G401 (cell line): ENCODE results near the gene ITGAV. TPM values are rescaled to one million over a fixed set of nuclear protein-coding genes. Genes with fewer than 3 reads are reported as not detected.

Source experiments
- DNase-seq: peaks from one replicate; pipeline ENCODE4 v3.0.0-alpha.2; 2015; ENCODE audit warnings: low spot score
- in situ Hi-C: cut with HindIII; loops from 2 replicates; pipeline ENCODE4 v1.10.0; 2016; ENCODE audit warnings: low sequenced_read_pairs, mixed read lengths
- total RNA-seq: library from RNA; depleted of rRNA; stranded (reverse); fragments of >200 nt; shearing (Covaris generic); gene quantifications from 2 replicates; pipeline ENCODE4 v1.2.3, GENCODE V29; 2014

ITGAV gene
- total RNA-seq, 1 experiment from 2014 or later: 172 TPM

DNA sequence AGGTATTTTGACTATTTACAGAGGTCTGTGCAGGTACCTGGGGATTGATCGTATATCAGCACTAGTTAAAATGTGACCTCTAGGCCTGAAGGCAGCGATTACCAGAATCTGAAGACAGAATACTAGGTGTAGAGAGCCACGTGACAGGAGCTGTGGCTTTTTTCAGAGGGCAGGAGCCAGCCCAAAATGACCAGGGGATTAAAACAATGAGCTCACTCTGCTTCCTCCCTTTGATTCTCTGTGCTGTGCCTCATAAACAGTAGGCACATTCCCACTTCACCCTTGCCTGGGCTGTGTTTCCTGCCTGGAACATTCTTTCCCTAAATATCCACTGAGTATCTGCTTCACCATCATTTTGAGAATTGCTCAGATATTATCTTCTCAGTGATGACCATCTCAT, 15.2 kb downstream of the ITGAV start:
- in situ Hi-C loops: no loop called here
- peak; percentile 71 for DNase-seq

DNA sequence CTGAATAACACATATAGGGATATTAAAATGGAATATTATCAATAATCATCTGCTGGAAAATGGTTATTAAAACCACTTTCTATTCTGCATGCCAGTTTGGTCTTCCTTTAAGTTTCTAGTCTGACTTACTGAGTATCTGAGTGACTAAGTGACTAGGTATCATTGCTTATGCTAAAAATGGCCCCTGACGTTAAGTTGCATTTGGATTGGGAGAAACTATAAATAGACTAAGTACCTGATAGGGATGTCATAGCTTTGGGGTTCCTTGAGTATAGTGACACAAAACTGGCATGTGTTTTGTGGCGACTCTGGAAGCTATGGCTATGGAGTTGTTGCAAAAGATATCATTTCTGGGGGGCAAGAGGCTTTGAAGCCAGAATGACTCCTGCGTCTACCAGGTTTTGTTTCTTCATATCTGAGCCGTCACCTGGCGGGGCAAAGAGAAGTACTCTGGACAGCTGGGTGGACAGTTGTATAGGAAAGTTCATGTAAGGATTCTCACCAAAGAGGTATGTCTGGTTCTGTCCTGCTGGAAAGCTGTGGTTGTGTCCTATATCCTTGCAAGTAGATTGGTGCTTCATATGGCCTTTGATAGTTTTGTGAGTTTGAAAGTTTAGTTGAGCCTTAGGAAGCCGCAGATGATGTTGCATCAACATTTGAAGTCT, 17.9 kb downstream of the ITGAV start:
- in situ Hi-C loops: no loop called here

DNA sequence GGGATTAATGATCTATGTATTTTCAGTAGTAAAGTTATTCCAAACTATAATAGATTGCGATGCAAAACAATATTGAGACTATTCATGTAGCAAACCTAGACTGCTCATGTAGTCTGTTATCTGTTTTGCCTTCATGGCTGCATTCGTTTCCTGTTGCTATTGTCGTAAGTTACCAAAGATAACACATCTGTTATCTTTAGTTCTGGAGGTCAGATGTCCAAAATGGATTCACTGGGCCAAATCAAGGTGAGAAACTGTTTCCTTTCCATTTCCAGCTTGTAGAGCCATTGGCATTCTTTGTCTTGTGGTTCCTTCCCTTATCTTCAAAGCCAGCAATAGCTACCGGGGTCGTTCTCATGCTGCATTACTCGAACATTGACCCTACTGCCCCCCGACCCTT, 20.9 kb downstream of the ITGAV start:
- DNase-seq: no peak
- in situ Hi-C loops: no loop called here

More for the DNA sequence above, 17.9 kb downstream of the ITGAV start:
- no peak for DNase-seq

DNA sequence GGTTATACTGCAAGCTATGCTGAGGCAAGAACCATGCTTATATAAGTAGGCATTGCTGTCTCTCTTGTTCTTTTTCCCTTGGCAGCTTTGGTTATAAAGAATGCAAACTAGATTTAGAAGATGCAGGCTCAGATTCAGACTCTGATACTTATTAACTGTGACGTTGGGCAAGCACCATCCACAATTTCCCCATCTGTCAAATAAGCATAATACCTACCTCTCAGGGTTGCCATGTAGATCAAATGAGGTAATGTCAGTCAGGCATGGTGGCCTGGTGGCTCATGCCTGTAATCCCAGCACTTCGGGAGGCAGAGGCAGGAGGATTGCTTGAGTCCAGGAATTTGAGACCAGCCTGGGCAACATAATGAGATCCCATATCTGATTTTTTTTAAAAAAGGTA, 21.7 kb downstream of the ITGAV start:
- in situ Hi-C loops: no loop called here
- no peak for DNase-seq

DNA sequence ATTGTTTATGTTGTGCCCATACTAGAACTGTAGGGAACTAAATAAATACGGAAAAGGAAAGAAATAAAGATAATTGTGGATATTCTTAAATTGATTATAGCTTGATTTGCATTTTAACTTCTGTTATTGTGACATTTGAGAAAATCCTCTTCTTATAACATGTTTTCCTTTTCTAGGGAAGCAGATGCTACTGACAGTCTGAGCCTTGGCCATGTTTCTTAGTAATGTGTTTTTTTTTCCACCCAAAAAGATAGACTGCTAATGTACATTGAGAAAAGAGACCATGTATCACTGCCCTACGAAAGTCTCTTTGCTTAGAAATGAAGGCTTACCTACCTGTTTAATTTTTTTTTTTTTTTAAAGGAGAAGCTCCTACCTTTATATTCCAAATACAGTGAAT, 22.2 kb downstream of the ITGAV start:
- no peak for DNase-seq
- in situ Hi-C loops: no loop called here

DNA sequence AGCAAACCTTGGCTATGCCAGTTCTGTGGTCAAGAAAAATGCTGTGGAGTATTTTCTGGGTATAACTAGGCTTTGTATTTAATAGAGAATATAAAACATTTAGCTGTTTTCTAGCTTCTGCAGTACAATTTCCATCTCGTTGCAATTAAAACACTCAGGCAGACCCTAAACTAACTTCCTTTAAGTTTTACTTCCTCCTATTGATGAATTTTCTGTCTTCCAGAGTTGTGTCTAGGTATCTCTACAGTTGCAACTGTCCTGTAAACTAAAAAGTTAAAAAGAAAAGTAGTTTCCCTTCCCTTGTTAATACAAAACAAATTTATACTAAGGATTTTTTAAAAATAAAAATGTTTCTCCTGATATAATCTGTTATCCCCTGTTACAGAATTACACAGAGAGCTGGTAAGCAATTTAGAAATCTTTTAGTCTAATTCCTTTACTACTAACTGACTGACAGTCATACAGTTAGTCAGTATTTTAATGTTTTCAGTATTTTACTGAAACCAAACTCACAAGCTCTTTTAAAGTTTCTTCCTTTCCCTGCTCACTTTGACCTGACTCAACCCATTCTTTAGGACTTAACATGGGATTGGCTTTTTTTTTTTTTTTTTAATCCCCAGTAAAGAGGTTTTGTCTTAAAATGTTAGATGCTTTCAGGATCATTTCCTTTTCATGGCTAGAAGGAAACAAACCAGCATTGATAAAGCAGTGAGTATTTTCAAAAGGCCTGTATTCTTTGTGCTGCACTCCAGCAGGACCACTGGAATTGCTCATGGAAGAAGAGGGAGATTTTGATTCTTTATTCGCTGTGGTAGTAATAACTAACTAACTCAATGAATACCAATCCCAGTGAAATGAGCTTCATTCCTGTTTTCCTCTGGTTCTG, 22.9 kb downstream of the ITGAV start:
- DNase-seq: no peak
- in situ Hi-C loops: no loop called here

DNA sequence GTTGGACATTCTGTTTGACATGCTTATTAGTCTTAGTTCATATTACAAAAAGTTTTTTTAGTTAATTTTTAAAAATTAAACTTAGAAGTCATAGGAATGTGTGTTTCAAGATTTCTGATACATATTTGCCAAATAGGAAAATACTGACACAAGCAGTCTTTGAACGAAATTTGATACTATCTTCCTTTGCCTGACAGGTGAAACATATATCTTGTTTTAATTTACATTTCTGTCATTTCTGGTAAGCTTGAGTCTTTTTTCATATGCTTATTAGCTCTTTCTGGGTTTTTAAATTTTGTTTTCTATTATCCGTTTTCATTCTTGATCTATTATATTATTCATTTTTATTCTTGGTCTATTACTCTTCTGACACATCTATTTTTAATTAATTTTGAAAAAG, 24.5 kb downstream of the ITGAV start:
- DNase-seq: no peak
- in situ Hi-C loops: no loop called here

DNA sequence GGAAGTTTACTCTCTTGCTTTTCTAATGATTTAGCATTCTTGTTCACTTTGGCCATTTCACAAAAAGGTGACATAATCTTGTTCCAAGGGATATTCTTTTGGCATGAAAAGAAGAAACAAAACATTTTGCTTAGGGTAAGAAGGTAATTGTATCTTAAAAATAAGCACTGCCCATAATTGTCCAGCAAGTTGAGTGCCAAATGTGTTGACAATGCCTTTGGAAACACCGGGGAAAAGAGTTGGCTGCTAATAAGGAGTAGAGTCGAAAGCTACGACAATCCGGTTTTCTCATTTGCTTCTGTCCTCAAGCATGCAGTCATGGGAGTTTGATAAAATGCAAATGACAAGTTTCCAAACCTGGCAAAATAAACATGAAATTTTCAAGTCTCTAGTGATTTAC, 27.3 kb downstream of the ITGAV start:
- in situ Hi-C loops: no loop called here
- no peak for DNase-seq

DNA sequence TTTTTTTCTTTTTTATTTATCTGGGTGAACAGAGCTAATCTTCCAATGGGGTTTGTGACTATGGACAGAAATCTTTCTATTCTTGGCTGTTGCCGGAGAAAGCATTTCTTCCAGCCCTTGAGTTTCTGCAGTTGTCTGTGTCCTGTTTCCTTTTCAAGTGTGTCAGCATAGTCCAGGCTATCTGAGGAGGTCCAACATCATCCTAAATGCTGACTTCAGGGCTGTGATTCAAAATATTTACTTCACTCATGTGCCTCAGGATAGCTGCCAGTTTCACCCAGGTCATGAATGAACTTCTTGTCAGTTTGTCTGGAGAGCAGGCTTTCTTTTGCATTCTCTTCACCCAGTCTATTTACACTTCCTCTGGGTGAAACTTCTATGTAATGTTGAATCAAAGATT, 27.9 kb downstream of the ITGAV start:
- in situ Hi-C loops: no loop called here
- DNase-seq: no peak

DNA sequence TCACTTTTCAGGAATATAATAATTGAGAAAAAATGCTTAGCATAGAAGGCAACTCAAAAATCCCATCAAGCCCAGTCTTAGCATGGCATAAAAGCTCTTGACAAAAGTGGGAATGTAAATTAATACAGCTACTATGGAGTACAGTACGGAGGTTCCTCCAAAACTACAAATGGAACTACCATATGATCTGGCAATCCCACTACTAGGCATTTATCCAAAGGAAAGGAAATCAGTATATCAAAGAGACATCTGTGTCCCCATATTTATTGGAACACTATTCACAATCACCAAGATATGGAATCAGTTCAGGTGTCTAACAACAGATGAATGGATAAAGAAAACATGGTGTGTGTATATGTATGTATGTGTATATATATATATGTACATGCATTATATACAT, 28.8 kb downstream of the ITGAV start:
- DNase-seq: no peak
- in situ Hi-C loops: no loop called here

DNA sequence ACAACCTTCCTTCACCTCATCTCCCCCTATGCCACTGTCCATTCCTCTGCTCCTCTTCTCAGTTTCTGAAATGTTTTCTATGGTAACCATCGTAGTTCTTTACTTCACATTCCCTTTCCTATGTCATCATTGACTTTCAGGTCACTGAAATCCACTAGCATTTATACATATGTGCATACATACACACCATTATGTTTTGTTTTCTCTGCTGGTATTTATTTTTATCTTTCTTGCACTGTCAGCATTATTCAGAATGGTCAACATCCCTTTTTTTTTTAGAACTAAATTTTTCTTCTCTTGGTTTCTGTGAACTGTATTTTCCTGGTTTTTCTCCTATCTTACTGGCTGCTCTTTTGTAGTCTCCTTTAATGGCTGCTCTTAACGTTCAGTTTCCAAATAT, 33.2 kb downstream of the ITGAV start:
- no peak for DNase-seq
- in situ Hi-C loops: no loop called here

DNA sequence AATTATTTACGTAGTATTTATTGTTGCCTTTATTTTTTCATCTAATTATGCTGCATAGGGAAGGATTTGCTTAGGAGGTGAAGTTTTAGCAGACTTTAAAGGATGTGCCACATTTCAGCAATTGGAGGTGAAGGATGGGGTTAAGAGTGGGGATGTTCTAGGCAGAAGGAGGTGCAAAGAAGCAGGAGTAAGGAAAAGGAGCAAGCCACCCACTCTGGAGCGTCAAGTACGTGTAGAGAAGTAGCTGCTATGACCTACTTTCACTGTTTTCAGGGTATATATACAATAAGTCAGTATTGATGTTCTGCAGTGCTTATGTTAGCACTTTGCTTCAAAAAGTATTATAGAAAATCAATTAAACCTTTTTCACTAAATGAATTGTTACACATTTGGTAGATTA, 34.4 kb downstream of the ITGAV start:
- in situ Hi-C loops: no loop called here
- DNase-seq: no peak

DNA sequence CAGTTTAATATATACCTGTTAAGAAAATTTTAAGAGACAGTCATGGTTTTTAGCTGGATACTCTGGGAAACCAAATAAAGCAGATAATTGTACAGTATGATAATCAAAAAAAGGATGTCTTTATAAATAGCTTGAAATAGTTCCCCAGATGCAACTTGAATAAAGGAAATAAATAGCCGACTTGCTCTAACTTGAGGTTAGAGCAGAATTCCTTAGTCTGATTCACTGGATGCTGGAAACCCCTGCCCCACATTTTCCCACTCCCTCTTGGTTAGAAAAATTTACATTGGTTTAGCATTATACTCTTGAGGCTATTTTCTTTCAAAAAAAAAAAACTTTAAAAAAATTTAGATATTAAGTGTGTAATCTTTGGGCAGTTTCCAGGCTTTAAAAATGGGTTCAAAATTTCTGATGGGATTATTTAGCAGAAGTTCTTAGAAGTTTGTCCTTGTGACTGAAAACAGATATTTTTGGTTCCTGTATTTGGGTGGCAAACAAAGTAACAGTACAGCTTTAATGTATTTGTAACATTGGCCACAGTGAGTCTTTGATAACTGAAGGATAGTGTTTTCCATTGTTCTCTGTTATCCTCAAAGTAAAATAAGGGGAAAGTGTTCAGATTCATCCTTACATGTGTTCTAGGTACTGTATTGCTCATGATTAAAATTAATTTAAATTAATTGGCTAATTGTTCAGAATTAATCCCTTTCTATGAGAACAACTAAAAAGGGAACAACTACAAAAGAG, 39.6 kb downstream of the ITGAV start:
- in situ Hi-C loops: no loop called here
- no peak for DNase-seq

DNA sequence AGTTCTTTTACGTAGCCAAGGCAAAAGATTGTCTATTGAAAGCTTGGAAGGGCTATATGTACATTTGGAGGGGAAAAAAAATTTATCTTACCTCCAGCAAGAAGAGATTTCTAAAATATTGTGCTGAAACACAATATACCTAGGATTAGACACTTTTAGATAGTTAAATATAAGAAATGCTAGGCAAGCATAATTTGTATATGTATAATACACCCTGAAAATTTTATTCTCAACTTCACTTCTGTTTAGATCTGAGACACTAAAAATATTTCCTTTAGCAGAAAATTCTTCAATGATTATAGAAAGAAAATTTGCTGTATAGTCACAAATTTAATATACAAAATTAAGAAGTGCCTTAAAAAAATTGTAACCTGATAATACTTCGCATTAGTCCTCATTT, 42.6 kb downstream of the ITGAV start:
- DNase-seq: no peak
- in situ Hi-C loops: no loop called here

DNA sequence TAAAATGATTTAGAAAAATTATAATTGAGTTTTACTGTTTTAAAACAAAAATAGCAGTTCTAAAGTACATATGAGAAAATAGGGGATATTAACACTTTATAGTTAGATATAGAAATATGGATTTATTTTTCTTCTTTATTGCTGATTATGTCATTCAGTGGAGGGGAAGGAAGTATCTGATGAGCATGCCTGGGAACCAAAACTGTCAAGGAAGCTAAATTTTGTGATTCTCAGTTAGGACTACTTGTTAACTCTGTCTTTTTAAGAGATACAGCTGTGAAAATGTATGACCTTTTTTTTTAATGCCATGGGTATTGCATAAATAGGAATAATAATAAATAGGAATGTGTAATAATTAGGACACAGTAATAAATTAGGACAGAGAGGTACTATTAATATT, 44.8 kb downstream of the ITGAV start:
- in situ Hi-C loops: no loop called here
- DNase-seq: no peak

DNA sequence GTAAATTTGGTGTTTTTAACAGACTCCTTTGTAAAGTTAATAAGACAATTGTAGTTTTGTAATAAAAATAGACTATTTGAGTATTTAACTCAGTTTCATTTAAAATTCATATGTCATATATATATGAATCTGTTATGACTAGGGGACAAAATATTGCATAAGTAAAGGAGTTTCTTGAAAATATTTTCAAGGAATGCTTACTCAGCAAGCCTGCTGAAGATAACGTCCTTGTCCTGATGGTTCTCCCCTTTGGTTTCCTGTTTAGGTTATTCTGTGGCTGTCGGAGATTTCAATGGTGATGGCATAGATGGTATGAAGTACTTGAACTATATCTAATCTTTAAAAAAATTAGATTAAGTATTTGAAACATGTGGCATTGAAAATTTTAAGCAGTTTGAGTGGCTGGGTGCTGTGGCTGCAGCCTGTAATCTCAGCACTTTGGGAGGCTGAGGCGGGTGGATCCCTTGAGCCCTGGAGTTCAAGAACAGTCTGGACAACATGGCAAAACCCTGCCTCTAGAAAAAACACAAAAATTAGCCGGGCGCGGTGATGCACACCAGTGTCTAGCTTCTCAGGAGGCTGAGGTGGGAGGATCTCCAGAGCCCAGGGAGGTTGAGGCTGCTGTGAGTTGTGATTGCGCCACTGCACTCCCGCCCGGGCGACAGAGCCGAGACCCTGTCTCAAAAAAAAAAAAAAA, 47.1 kb downstream of the ITGAV start:
- in situ Hi-C loops: no loop called here
- DNase-seq: no peak

DNA sequence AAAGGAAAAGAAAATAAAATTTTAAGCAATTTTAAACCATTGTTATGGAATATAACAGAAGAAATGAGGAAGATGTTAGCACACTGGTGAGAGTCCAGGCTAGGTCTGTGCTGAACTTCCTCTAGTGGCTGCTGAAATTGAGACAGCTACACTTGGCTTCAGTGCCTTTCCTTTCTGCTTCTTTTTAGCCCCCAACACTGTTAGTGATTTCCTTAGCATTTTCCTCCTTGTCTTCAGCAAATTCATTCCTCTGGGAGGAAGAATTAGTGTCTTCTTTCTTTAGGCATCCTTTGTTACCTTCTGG, 47.6 kb downstream of the ITGAV start:
- in situ Hi-C loops: no loop called here
- no peak for DNase-seq

DNA sequence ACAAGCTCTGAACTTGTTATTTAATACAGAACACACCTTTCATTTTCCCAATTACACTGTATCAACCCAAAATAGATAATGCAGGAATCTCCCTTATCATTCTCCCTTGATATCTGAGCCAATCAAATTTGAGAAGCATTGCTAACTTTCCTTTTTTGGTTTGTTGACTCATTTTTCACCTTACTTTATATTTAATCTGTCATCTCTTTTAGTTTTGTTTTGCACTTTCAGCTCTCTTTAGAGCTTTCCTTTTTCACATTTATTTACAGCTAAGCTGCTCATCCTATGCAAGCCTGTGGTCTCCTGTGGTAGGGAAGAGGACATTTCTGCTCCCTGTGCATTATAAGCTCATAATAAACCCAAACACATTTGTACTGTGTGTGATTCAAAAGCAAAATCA, 50.1 kb downstream of the ITGAV start:
- DNase-seq: no peak
- in situ Hi-C loops: no loop called here

DNA sequence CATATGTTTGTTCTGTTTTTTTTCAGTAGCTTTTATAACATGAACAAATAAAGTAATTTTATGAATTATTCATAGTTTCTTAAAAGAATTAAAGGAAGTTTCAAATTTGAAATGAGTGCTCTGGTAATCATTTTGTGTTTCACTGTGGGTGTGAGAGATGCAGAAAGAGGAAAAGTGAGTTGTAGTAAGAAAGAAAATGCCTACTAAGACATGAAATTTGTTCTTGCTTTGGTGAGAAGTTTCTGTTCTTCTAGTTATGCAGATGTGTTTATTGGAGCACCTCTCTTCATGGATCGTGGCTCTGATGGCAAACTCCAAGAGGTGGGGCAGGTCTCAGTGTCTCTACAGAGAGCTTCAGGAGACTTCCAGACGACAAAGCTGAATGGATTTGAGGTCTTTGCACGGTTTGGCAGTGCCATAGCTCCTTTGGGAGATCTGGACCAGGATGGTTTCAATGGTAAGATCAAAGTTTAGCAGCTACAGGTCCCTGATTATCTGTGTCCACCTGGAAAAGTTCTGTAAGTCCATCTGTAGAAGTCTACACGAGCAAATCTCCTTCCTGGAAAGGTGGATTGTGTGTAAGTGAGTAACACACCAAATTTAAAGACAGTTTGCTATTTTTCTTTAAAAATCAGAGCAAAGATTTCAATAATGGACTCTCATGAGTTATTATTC, 51.4 kb downstream of the ITGAV start:
- in situ Hi-C loops: no loop called here
- no peak for DNase-seq
